ENCODE measurements around the gene LRP8.
"Not testable (repeated sequence)": the region's sequence is repeated elsewhere in the genome, so short reads cannot be mapped to it uniquely, and the experiment has no call there.

LRP8 gene

GRCh38 chr1:53285969-53286760 is 41.7 kb downstream of the LRP8 start:
- no peak for DNase-seq (ENCODE audit: low read depth in 2 of 3, low spot score in 1 of 3)

- DNase-seq (ENCODE audit: low read depth in 2 of 3, low spot score in 1 of 3): no peak
Observed at GRCh38 chr1:53285546-53285945, 42.3 kb downstream of the LRP8 start.

- no peak for DNase-seq (ENCODE audit: low read depth in 2 of 3, low spot score in 1 of 3)
Observed at GRCh38 chr1:53284224-53285020, 43.4 kb downstream of the LRP8 start.

GRCh38 chr1:53283156-53283555 is 44.7 kb downstream of the LRP8 start:
- not testable (repeated sequence) for DNase-seq (ENCODE audit: low read depth in 2 of 3, low spot score in 1 of 3)

GRCh38 chr1:53281133-53281532 is 46.7 kb downstream of the LRP8 start:
- no peak for DNase-seq (ENCODE audit: low read depth in 2 of 3, low spot score in 1 of 3)

GRCh38 chr1:53280496-53280895 is 47.4 kb downstream of the LRP8 start:
- no peak for DNase-seq (ENCODE audit: low read depth in 2 of 3, low spot score in 1 of 3)

- no peak for DNase-seq (ENCODE audit: low read depth in 2 of 3, low spot score in 1 of 3)
Observed at GRCh38 chr1:53279296-53280200, 48.3 kb downstream of the LRP8 start.

- peak; percentile 41 to 77 (median 49) for DNase-seq (ENCODE audit: low read depth in 2 of 3, low spot score in 1 of 3)
Observed at GRCh38 chr1:53278298-53278725, 49.6 kb downstream of the LRP8 start.

GRCh38 chr1:53277326-53277725 is 50.5 kb downstream of the LRP8 start:
- DNase-seq (ENCODE audit: low read depth in 2 of 3, low spot score in 1 of 3): no peak

- no peak for DNase-seq (ENCODE audit: low read depth in 2 of 3, low spot score in 1 of 3)
Observed at GRCh38 chr1:53276902-53277281, 51.0 kb downstream of the LRP8 start.

GRCh38 chr1:53276153-53276901 is 51.5 kb downstream of the LRP8 start:
- DNase-seq (ENCODE audit: low read depth in 2 of 3, low spot score in 1 of 3): no peak

GRCh38 chr1:53275566-53275965 is 52.3 kb downstream of the LRP8 start:
- DNase-seq (ENCODE audit: low read depth in 2 of 3, low spot score in 1 of 3): no peak

- no peak for DNase-seq (ENCODE audit: low read depth in 2 of 3, low spot score in 1 of 3)
Observed at GRCh38 chr1:53274541-53275185, 53.2 kb downstream of the LRP8 start.

- no peak for DNase-seq (ENCODE audit: low read depth in 2 of 3, low spot score in 1 of 3)
Observed at GRCh38 chr1:53274026-53274425, 53.8 kb downstream of the LRP8 start.

GRCh38 chr1:53273526-53273925 is 54.3 kb downstream of the LRP8 start:
- no peak for DNase-seq (ENCODE audit: low read depth in 2 of 3, low spot score in 1 of 3)

GRCh38 chr1:53272349-53272748 is 55.5 kb downstream of the LRP8 start:
- DNase-seq (ENCODE audit: low read depth in 2 of 3, low spot score in 1 of 3): no peak

GRCh38 chr1:53271446-53272090 is 56.3 kb downstream of the LRP8 start:
- no peak for DNase-seq (ENCODE audit: low read depth in 2 of 3, low spot score in 1 of 3)

GRCh38 chr1:53270873-53271272 is 57.0 kb downstream of the LRP8 start:
- DNase-seq (ENCODE audit: low read depth in 2 of 3, low spot score in 1 of 3): no peak

GRCh38 chr1:53270107-53270506 is 57.8 kb downstream of the LRP8 start:
- no peak for DNase-seq (ENCODE audit: low read depth in 2 of 3, low spot score in 1 of 3)

GRCh38 chr1:53267761-53268160 is 60.1 kb downstream of the LRP8 start:
- no peak for DNase-seq (ENCODE audit: low read depth in 2 of 3, low spot score in 1 of 3)
